Measurements from ENCODE around the gene DHX57. TPM values are rescaled to one million over a fixed set of nuclear protein-coding genes. Genes with fewer than 3 reads are reported as not detected.

The DHX57 gene
- total RNA-seq, 1 experiment from 2014 or later = 27.5 TPM

GRCh38 chr2:38862476-38862875 lies 13.3 kb downstream of the DHX57 start:
- DNase-seq = no peak

More at GRCh38 chr2:38862476-38862875, 13.3 kb downstream of the DHX57 start:
- H3K27me3 Mint-ChIP-seq (ENCODE audit: low read depth) = no peaks in the 10 kb centered on the region
- no peak overlapping the region for H3K27ac Mint-ChIP-seq
- TF ChIP-seq CTCF (conservative IDR thresholded peaks at IDR 0.05) = no peak
- peaks cover 19 to 54% (median 46%) of the 10 kb centered on the region in 3 experiments; a peak in 6 of 7 replicates for H3K36me3 Mint-ChIP-seq (ENCODE audit: insufficient read depth in 1 of 3, low read depth in 3 of 3)
- H4K20me1 ChIP-seq (ENCODE audit: control insufficient read depth, insufficient read depth, insufficient read length) = no peaks in the 10 kb centered on the region
- H3K9ac ChIP-seq (ENCODE audit: extremely low read depth, insufficient read length, low read length) = no peak overlapping the region
- no peak overlapping the region for H2AFZ ChIP-seq (ENCODE audit: low read length)
- H3K27ac ChIP-seq (ENCODE audit: insufficient read length, low read depth, low read length) = no peak overlapping the region
- no peak overlapping the region for H2BK20ac ChIP-seq (ENCODE audit: low read depth, low read length, poor library complexity, severe bottlenecking)
- H3K23ac ChIP-seq (ENCODE audit: insufficient read length, low read depth, low read length) = no peak overlapping the region
- no peaks in the 10 kb centered on the region for H3K79me2 ChIP-seq (ENCODE audit: insufficient read depth, low read length)
- H4K91ac ChIP-seq (ENCODE audit: insufficient read length, low read depth, low read length) = no peak overlapping the region
- H3K23me2 ChIP-seq (ENCODE audit: insufficient read length, low read depth, low read length, poor library complexity, severe bottlenecking) = no peaks in the 10 kb centered on the region
- no peak overlapping the region for H3K56ac ChIP-seq (ENCODE audit: insufficient read length, low read depth, low read length)
- no peak overlapping the region for H2AK5ac ChIP-seq (ENCODE audit: insufficient read length, low read length)
- no peak overlapping the region for H4K8ac ChIP-seq (replicated peaks; ENCODE audit: insufficient read length, low read depth, low read length)
- no peak overlapping the region for H3T11ph ChIP-seq (ENCODE audit: low read length)
- H3K9me3 Mint-ChIP-seq = no peaks in the 10 kb centered on the region
- no peak overlapping the region for H4K5ac ChIP-seq (ENCODE audit: insufficient read length, low read depth, low read length)
- H3K14ac ChIP-seq (ENCODE audit: insufficient read depth, low read length) = no peak overlapping the region
- no peaks in the 10 kb centered on the region for H3K79me1 ChIP-seq (ENCODE audit: insufficient read depth, low read depth, low read length, poor library complexity, severe bottlenecking)
- H3K4ac ChIP-seq (ENCODE audit: low read depth, low read length) = no peak overlapping the region
- no peak overlapping the region for H3K4me2 ChIP-seq (ENCODE audit: insufficient read depth, insufficient read length, low read length)
- no peak overlapping the region for H2BK5ac ChIP-seq (ENCODE audit: insufficient read length, low read length)
- H3K18ac ChIP-seq (ENCODE audit: insufficient read length, low read depth, low read length) = no peak overlapping the region
- no peaks in the 10 kb centered on the region for H3K4me1 Mint-ChIP-seq
- no peaks in the 10 kb centered on the region for H3K4me1 ChIP-seq (ENCODE audit: insufficient read depth, low read length)
- no peak overlapping the region for H2BK120ac ChIP-seq (ENCODE audit: low read depth, low read length, poor library complexity, severe bottlenecking)
- no peak overlapping the region for H2BK15ac ChIP-seq (ENCODE audit: low read depth, low read length)
- H3K4me3 Mint-ChIP-seq = no peak overlapping the region
- no peak overlapping the region for H2BK12ac ChIP-seq (ENCODE audit: insufficient read length, low read depth, low read length)
- no peaks in the 10 kb centered on the region for H3K9me3 ChIP-seq (ENCODE audit: control insufficient read depth, low read depth, low read length)
- no peaks in the 10 kb centered on the region for H3K27me3 ChIP-seq (ENCODE audit: insufficient read depth, low read length)

Measured in H9 (cell line).